ENCODE data around the gene RAB27B.

DNA sequence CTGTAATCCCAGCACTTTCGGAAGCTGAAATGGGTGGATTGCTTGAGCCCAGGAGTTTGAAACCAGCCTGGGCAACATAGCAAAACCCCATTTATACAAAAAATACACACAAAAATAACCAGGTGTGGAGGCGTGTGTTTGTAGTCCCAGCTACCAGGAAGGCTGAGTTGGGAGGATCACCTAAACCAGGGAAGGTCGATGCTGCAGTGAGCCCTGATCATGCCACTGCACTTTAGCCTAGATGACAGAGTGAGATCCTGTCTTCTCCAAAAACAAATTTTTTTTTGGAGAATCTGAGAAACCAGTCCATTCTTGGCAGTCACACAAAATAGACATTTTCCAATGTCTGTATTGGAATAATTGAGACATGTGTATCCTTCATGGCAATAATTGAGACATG, 46.8 kb downstream of the RAB27B start:
- no peak for TF ChIP-seq CTCF (conservative IDR thresholded peaks at IDR 0.05)
- no peak for TF ChIP-seq EZH2 (IDR thresholded peaks at IDR 0.05; ENCODE audit: low read depth)

All from PC-9 (cell line).